Lung microvascular endothelial cell (primary cell): ENCODE measurements around the gene ANKAR. TPM values are rescaled to one million over a fixed set of nuclear protein-coding genes. Genes with fewer than 3 reads are reported as not detected.
"Not testable (repeated sequence)": the region's sequence is repeated elsewhere in the genome, so short reads cannot be mapped to it uniquely, and the experiment has no call there.

Experiments used
- DNase-seq, 2 donors: peaks; one replicate each; pipeline versions ENCODE4 v3.0.0 to v3.0.0-alpha.2; 2010; ENCODE audit warnings: low read depth in 2 of 2
- total RNA-seq: library from RNA; depleted of rRNA; stranded (reverse); fragments of >200 nt; gene quantifications from 2 replicates; pipeline ENCODE4 v1.2.1, GENCODE V29; 2014

The ANKAR gene
- total RNA-seq, 1 donor from 2014 or later: 9.1 TPM

DNA sequence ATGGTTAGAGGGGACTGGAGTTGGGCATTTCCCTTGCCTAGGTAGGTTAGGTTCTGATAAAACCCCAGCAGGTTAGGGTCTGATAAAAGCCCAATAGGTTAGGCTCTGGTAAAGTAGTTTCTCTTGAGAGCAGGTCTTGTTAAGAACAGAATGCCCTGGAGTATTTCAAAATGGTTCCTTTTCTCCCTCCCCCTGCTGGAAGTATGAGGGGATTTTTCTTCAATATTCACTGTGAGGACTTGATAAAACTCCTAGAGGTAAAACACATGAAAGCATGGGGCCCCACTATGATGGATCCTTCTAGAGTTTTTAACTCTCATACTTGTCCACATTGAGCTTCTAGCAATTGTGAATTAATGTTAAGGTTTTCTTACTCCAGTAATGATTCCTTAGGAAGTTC is 27.6 kb downstream of the ANKAR start:
- DNase-seq: peak in 1 of 2 donors; percentile 17

DNA sequence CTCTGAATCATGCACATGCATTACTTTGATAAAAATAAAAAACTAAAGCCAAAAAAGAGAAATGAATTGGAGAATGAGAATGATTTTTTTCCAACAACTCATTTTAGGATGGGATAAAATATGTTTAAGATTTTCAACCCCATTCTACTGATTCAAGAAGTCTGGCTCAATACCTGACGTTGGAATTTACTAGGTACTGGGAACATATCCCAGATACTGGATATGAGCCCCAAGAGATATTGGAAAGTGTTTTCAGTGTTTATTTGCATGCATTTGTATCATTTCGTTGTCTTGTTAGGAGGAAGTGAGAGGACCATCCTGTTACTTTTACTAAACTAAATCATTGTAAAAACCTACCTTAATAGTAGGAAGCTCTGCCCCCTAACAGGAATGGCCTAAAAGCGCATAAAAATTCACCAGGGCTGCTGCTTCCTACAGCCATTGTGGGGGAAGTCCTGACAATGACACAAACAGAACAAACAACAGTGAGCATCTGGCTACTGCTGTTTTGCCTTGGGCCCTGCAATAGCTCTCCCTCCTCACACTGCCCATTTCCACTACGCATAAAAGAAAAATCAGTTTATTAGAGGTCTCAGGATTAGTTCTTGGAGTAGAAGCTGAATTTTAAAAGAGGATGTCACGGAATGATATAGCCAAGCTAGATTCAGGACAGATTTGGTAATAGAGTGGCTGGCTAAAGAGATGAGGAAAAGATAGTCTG is 35.2 kb downstream of the ANKAR start:
- DNase-seq: peak in 1 of 2 donors; percentile 13

DNA sequence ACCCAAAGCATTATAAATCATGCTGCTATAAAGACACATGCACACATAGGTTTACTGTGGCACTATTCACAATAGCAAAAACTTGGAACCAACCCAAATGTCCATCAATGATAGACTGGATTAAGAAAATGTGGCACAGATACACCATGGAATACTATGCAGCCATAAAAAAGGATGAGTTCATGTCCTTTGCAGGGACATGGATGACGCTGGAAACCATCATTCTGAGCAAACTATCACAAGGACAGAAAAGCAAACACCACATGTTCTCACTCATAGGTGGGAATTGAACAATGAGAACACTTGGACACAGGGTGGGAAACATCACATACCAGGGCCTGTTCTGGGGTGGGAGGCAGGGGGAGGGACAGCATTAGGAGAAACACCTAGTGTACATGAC is 43.1 kb downstream of the ANKAR start:
- DNase-seq: not testable (repeated sequence)

DNA sequence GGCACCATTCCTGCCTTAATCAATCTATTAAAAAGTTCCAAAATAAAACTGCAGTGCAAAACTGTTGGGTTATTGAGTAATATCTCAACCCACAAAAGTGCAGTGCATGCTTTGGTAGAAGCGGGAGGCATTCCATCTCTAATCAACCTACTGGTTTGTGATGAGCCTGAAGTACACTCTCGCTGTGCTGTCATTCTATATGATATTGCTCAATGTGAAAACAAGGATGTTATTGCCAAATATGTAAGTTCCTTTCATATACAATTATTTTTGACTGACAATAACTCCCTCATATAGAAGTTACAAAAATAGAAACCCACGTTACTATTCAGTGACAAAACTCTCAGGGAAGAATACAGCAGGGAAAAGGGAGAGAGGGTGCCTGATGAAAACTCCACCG is 45.1 kb downstream of the ANKAR start:
- DNase-seq: no peak

DNA sequence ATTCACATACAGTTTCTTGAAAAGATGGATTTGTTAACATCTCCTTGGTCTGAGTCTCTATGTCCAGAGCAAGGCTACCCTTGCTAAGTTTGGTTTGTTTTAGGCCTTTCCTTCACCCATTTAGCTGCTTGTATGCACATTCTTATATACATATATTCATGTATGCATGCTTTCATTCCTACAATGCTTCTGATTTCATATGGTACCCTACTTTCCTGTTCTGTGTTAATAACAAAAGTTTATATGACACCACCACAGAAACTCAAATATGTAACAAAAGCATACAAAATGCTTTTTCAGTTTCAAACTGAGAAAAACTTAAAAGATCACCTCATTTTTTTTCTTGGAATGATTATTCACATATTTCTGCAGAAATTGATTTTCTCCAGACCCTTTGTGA is 48.7 kb downstream of the ANKAR start:
- DNase-seq: no peak

Other genes starting within 250 kb of the ANKAR start
- gene WDR75, start 233.2 kb upstream of the ANKAR start, total RNA-seq: 37.0 and 44.4 TPM in 2 replicates
- 100 and 283 TPM in 2 replicates for gene SLC40A1, start 93.9 kb upstream of the ANKAR start, total RNA-seq
- 40.8 and 48.0 TPM in 2 replicates for gene ASNSD1, start 13.2 kb upstream of the ANKAR start, total RNA-seq
- gene OSGEPL1, start 88.1 kb downstream of the ANKAR start, total RNA-seq: 3.8 and 4.6 TPM in 2 replicates
- 23.5 and 32.1 TPM in 2 replicates for gene ORMDL1, start 109.7 kb downstream of the ANKAR start, total RNA-seq
- 11.3 and 21.8 TPM in 2 replicates for gene PMS1, start 109.8 kb downstream of the ANKAR start, total RNA-seq